B cell (primary cell): ENCODE measurements around the gene TMEM141. TPM values are rescaled to one million over a fixed set of nuclear protein-coding genes. Genes with fewer than 3 reads are reported as not detected.
"Not testable (repeated sequence)": the region's sequence is repeated elsewhere in the genome, so short reads cannot be mapped to it uniquely, and the experiment has no call there.

Source experiments
- ATAC-seq: fragments of 200-7000 bp; cut with Tn5 transposase; one replicate; pipeline ENCODE4 v1.10.0; 2021; ENCODE audit warnings: low read depth, mild to moderate bottlenecking, moderate number of reproducible peaks, moderate library complexity
- CTCF ChIA-PET: fragments of 350-600 bp; sonication (Branson Sonifier 250); formaldehyde crosslinking; loops from one replicate; lab custom pipeline; 2021; ENCODE audit warnings: antibody characterized with exemption, inconsistent platforms; lab: Charles Lee
- POLR2A ChIA-PET: fragments of 350-600 bp; sonication (Branson Sonifier 250); formaldehyde crosslinking; loops from one replicate; lab custom pipeline; 2021; ENCODE audit warnings: antibody characterized with exemption; lab: Charles Lee
- DNase-seq: peaks from one replicate; pipeline ENCODE4 v3.0.0; 2013
- H2AFZ ChIP-seq: 2 replicates; pipeline ENCODE4 v1.6.1; 2012; ENCODE audit warnings: mild to moderate bottlenecking, low read depth, low read length; ENCODE audit not compliant: insufficient read depth, poor library complexity, severe bottlenecking
- H3K27ac ChIP-seq, 2 donors: 1 replicate in 1 of 2; 2 replicates in 1 of 2; pipeline ENCODE4 v1.5.1; 2012 to 2013; ENCODE audit warnings: low read length in 2 of 2, mild to moderate bottlenecking in 2 of 2, moderate library complexity in 1 of 2
- H3K27me3 ChIP-seq, 4 experiments: fragments of 200-600 bp in 1 of 4; sonication (generic) in 1 of 4; replicated peaks in 1 of 4; 1 replicate in 2 of 4; 2 replicates in 2 of 4; pipeline versions ENCODE4 v1.6.1 to v1.7.0; 2013 to 2016; ENCODE audit warnings: low read length in 3 of 4, mild to moderate bottlenecking in 2 of 4, mixed read lengths in 1 of 4, moderate library complexity in 1 of 4; ENCODE audit not compliant: insufficient read depth in 4 of 4, control insufficient read depth in 3 of 4; ENCODE audit errors: control extremely low read depth in 1 of 4
- H3K36me3 ChIP-seq, 2 experiments: replicated peaks in 1 of 2; 1 replicate in 1 of 2; 2 replicates in 1 of 2; pipeline versions ENCODE4 v1.6.1 to v1.7.1; 2013; ENCODE audit warnings: low read length in 1 of 2; ENCODE audit not compliant: insufficient read depth in 2 of 2, control insufficient read depth in 1 of 2; ENCODE audit errors: control extremely low read depth in 1 of 2, extremely low read depth in 1 of 2
- H3K4me1 ChIP-seq, 2 donors: fragments of 200-600 bp in 1 of 2; sonication (generic) in 1 of 2; 1 replicate in 1 of 2; 2 replicates in 1 of 2; pipeline versions ENCODE4 v1.5.1 to v1.6.1; 2013 to 2017; ENCODE audit warnings: low read length in 2 of 2; ENCODE audit not compliant: control insufficient read depth in 2 of 2, insufficient read depth in 2 of 2
- H3K4me2 ChIP-seq: replicated peaks from 2 replicates; pipeline ENCODE3; 2012; ENCODE audit warnings: mild to moderate bottlenecking, low read depth, low read length; ENCODE audit not compliant: poor library complexity, severe bottlenecking
- H3K4me3 ChIP-seq, 5 experiments: fragments of 200-600 bp in 1 of 5; sonication (generic) in 1 of 5; 1 replicate in 3 of 5; 2 replicates in 2 of 5; pipeline versions ENCODE4 v1.5.1 to v1.7.0; 2011 to 2016; ENCODE audit warnings: low read length in 4 of 5, mild to moderate bottlenecking in 4 of 5, low read depth in 2 of 5, control low read depth in 1 of 5, moderate library complexity in 1 of 5; ENCODE audit not compliant: insufficient read depth in 1 of 5; ENCODE audit errors: control extremely low read depth in 1 of 5, extremely low read depth in 1 of 5
- H3K79me2 ChIP-seq: fragments of 200-600 bp; sonication (generic); one replicate; pipeline ENCODE4 v1.6.0; 2016; ENCODE audit warnings: low read length; ENCODE audit not compliant: control insufficient read depth, insufficient read depth
- H3K9ac ChIP-seq: fragments of 200-600 bp; sonication (generic); 2 replicates; pipeline ENCODE4 v1.6.1; 2017; ENCODE audit warnings: mild to moderate bottlenecking, low read length, moderate library complexity
- H3K9me3 ChIP-seq, 3 donors: one replicate each; pipeline versions ENCODE4 v1.6.1 to v1.7.1; 2013; ENCODE audit warnings: low read length in 2 of 3; ENCODE audit not compliant: control insufficient read depth in 2 of 3, insufficient read depth in 1 of 3; ENCODE audit errors: control extremely low read depth in 1 of 3
- H4K20me1 ChIP-seq: 2 replicates; pipeline ENCODE4 v1.6.0; 2012; ENCODE audit warnings: mild to moderate bottlenecking, low read length; ENCODE audit not compliant: insufficient read depth, control insufficient read depth, poor library complexity, severe bottlenecking
- H3K27ac Mint-ChIP-seq: one replicate; pipeline ENCODE4 v1.8.0; 2021; ENCODE audit warnings: mixed read lengths
- H3K27me3 Mint-ChIP-seq: one replicate; pipeline ENCODE4 v1.8.0; 2021; ENCODE audit warnings: mixed read lengths
- H3K4me1 Mint-ChIP-seq: one replicate; pipeline ENCODE4 v1.8.0; 2021; ENCODE audit warnings: mixed read lengths
- H3K4me3 Mint-ChIP-seq: one replicate; pipeline ENCODE4 v1.8.0; 2021; ENCODE audit warnings: mixed read lengths
- H3K9me3 Mint-ChIP-seq: one replicate; pipeline ENCODE4 v1.8.0; 2022; ENCODE audit warnings: mixed read lengths; ENCODE audit not compliant: insufficient read depth
- EZH2 ChIP-seq: IDR thresholded peaks from 2 replicates; pipeline ENCODE4 v1.6.1; 2012; ENCODE audit warnings: borderline replicate concordance, low read depth, mild to moderate bottlenecking, moderate library complexity, low read length; ENCODE audit not compliant: insufficient read depth, poor library complexity, severe bottlenecking
- WGBS: methylation state at CpG from one replicate; pipeline ENCODE4 v1.1.5; 2013; ENCODE audit warnings: missing lambda C conversion rate; ENCODE audit not compliant: insufficient coverage; 5-methylcytosine and 5-hydroxymethylcytosine counted together
- intact Hi-C: fragments of 100-400 bp; cut with micrococcal nuclease; formaldehyde crosslinking; loops from one replicate; pipeline ENCODE4 v1.10.0; 2022
- polyA plus RNA-seq: library from polyadenylated mRNA; depleted of rRNA; stranded (reverse); fragments of >200 nt; gene quantifications from 2 replicates; pipeline ENCODE4 v1.2.3, GENCODE V29; 2012
- total RNA-seq, 2 donors: library from RNA; stranded (reverse); fragments of 120-200 nt in 1 of 2; gene quantifications; 1 replicate in 1 of 2; 2 replicates in 1 of 2; pipeline versions ENCODE4 v1.2.3 to v1.2.4, GENCODE V29; 2013 to 2022
- TF ChIP-seq, protein P1 (sequence below): fragments of 200-600 bp; IDR thresholded peaks from one replicate; pipeline ENCODE4 v1.8.0; 2022; ENCODE audit warnings: antibody characterized with exemption, mild to moderate bottlenecking

TMEM141 gene
- total and polyA plus RNA-seq, 2 donors (not counting 1 experiment from before 2014, with no cell fraction given): 35.7 to 60.8 TPM

GRCh38 chr9:136802321-136802720 is 11.2 kb downstream of the TMEM141 start:
- CTCF ChIA-PET: interaction anchor here (0.8 to 1.0 kb wide), 2 partner anchors 10 to 40 kb away, joined by 3 read pairs; partner anchors contain the start of gene AJM1
- POLR2A ChIA-PET: interaction anchor here (1.2 kb wide), 1 partner anchor 74 kb away, joined by 3 read pairs; no protein-coding TSS in a partner anchor
- H3K27ac Mint-ChIP-seq: no peak overlapping the region

DNA sequence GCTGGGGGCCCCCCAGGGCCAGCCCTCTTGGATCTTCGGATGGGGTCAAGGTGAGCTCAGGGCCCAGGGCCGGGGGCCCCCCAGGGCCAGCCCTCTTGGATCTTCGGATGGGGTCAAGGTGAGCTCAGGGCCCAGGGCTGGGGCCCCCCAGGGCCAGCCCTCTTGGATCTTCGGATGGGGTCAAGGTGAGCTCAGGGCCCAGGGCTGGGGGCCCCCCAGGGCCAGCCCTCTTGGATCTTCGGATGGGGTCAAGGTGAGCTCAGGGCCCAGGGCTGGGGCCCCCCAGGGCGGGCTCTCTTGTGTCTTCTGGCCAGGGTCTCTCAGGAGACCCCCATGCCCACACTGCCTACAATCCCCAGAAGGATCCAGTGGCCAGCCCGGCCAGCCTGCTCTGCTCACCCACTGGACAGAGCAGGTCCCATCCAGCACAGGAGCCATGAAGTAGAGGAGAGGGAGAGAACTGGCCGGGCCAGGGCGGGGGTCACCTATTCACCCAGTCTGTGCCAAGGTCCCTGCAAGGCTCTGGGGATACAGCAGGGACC is 11.9 kb downstream of the TMEM141 start:
- H3K9ac ChIP-seq, H3K27me3 Mint-ChIP-seq, ATAC-seq, H3K79me2 ChIP-seq, POLR2A ChIA-PET, H4K20me1 ChIP-seq, H2AFZ ChIP-seq, H3K9me3 ChIP-seq, H3K4me3 Mint-ChIP-seq, H3K4me3 ChIP-seq, H3K27ac Mint-ChIP-seq, H3K36me3 ChIP-seq, H3K27ac ChIP-seq, H3K9me3 Mint-ChIP-seq, H3K4me2 ChIP-seq, DNase-seq, intact Hi-C loops: not testable (repeated sequence)
- WGBS: 96% methylated on average over 4 of the region's 9 CpGs
- CTCF ChIA-PET: interaction anchor here (1.0 kb wide), 1 partner anchor 11 kb away, joined by 3 read pairs; no protein-coding TSS in a partner anchor
- Histone ChIP-seq H3K4me1 (peaks cover 31 to 42% of the 10 kb centered on the region in 2 donors), H3K27me3 (peaks cover 0 to 21% (median 8%) of the 10 kb centered on the region in 4 experiments)
- peaks cover 33% of the 10 kb centered on the region for H3K4me1 Mint-ChIP-seq

More at GRCh38 chr9:136802321-136802720, 11.2 kb downstream of the TMEM141 start:
- TF ChIP-seq EZH2: no peak
- TF ChIP-seq, protein P1, sequence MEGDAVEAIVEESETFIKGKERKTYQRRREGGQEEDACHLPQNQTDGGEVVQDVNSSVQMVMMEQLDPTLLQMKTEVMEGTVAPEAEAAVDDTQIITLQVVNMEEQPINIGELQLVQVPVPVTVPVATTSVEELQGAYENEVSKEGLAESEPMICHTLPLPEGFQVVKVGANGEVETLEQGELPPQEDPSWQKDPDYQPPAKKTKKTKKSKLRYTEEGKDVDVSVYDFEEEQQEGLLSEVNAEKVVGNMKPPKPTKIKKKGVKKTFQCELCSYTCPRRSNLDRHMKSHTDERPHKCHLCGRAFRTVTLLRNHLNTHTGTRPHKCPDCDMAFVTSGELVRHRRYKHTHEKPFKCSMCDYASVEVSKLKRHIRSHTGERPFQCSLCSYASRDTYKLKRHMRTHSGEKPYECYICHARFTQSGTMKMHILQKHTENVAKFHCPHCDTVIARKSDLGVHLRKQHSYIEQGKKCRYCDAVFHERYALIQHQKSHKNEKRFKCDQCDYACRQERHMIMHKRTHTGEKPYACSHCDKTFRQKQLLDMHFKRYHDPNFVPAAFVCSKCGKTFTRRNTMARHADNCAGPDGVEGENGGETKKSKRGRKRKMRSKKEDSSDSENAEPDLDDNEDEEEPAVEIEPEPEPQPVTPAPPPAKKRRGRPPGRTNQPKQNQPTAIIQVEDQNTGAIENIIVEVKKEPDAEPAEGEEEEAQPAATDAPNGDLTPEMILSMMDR: no peak
- H3K4me3 ChIP-seq: no peak overlapping the region
- H3K36me3 ChIP-seq: no peaks in the 10 kb centered on the region
- peaks cover 9% of the 10 kb centered on the region for H3K79me2 ChIP-seq
- peaks cover 0 to 25% (median 9%) of the 10 kb centered on the region in 4 experiments for H3K27me3 ChIP-seq
- intact Hi-C loops: no loop called here
- WGBS: 96% methylated on average over 3 of the region's 6 CpGs
- H3K4me1 ChIP-seq: peaks cover 31 to 42% of the 10 kb centered on the region in 2 donors
- H4K20me1 ChIP-seq: peaks cover 4% of the 10 kb centered on the region
- Mint-ChIP-seq H3K4me3 (no peak overlapping the region), H3K9me3 (no peaks in the 10 kb centered on the region), H3K27me3 (no peaks in the 10 kb centered on the region), H3K4me1 (peaks cover 30% of the 10 kb centered on the region)
- H3K4me2 ChIP-seq: no peak overlapping the region
- H3K9me3 ChIP-seq: no peaks in the 10 kb centered on the region
- DNase-seq (no peak), ATAC-seq (no peak)
- H3K27ac ChIP-seq: no peak overlapping the region
- no peak overlapping the region for H3K9ac ChIP-seq
- no peak overlapping the region for H2AFZ ChIP-seq
